HG02870 (cell line): Measurements from ENCODE around the gene TH.

Source experiments
- ATAC-seq: cut with Tn5 transposase; IDR thresholded peaks from one replicate; pipeline ENCODE4 v1.9.1; 2021; ENCODE audit warnings: mild to moderate bottlenecking, moderate library complexity; ENCODE audit not compliant: unreplicated experiment

Gene TH

DNA sequence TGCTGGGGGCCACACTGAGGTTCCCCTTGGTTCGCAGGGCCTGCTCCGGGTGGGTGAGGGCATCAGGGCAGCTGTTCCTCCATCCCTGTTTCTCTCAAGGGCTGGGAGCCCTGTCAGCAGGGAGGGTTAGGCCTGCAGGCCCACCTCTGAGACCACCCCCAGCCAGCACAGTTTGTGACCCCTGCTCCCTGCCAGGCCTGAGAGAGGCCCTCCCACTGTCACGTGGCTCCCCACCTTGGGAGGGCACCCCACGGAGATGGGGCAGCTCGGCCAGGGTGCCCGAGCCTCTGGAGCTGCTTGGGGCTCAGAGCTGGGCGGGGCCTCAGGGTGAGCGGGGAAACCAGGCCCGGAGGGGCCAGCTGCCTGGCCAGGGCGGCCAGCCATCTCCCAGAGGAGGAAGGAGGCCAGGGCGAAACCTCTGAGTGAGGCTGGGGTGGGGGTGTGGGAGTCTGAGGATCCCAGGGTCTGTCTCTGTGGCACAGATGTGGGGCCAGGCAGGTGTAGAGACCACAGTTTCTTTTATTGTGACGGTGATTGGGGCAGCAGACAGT lies 8.1 kb downstream of the TH start:
- no peak for ATAC-seq

DNA sequence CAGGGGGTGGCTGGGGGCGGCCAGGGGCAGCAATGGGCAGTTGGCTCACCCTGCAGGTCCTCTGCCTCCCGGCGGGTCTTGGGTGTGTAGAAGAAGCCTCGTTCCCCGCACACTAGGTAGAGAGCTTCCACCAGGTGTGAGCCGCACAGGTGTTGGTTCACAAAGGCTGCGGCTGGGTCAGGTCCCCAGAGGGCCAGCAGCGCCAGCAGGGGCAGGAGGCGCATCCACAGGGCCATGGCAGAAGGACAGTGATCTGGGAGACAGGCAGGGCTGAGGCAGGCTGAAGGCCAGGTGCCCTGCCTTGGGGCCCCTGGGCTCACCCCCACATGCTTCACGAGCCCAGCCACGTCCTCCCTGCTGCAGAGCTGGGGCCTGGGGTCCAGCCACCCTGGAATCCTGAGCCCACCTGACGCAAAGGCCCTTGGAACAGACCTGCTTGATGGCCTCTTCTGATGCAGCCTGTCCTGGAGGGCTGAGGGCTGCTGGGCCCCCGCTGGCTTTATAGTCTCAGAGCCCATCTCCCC lies 10.8 kb downstream of the TH start, which contains the start of gene INS:
Gene INS (minus strand): TSS at position 474 of the 524 bp plus-strand sequence. CDS start 238 bp downstream, at position 236.
- no peak for ATAC-seq

DNA sequence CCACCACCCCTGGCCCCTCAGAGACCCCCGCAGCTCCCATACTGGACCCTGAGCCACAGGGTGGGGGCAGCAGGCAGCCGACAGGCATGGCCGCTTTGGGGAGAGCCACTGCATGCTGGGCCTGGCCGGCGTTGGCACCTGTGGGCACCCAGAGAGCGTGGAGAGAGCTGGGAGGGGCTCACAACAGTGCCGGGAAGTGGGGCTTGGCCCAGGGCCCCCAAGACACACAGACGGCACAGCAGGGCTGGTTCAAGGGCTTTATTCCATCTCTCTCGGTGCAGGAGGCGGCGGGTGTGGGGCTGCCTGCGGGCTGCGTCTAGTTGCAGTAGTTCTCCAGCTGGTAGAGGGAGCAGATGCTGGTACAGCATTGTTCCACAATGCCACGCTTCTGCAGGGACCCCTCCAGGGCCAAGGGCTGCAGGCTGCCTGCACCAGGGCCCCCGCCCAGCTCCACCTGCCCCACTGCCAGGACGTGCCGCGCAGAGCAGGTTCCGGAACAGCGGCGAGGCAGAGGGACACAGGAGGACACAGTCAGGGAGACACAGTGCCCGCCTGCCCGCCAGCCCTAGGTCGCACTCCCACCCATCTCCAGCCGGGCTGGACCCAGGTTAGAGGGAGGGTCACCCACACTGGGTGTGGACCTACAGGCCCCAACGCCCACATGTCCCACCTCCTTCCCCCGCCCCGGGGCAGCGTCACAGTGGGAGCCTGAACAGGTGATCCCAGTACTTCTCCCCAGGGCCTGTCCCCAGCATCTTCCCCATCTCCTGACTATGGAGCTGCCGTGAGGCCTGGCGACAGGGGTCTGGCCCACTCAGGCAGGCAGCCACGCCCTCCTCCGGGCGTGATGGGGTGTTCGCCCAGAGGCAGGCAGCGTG lies 11.8 kb downstream of the TH start:
- ATAC-seq, result no peak

DNA sequence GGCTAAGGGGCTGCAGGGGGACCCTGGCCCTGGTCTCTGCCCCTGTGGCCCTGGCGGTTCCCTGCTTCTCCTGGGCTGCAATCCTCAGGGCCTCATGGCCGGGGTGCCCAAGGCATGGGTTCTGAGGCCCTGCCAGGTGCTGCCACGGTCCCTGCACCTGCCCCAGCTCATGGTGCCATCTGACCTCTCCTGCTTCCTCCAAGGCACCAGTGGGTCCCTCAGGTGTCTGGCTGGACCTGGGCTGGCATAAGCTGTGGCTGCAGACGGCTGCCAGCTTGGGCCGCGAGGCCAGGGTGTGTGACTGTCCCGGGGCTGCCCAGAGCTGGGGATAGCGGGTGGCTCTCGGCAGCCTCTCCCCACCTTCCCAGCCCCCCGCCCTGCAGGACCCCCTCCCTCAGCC lies 12.6 kb downstream of the TH start:
- ATAC-seq, result no peak

DNA sequence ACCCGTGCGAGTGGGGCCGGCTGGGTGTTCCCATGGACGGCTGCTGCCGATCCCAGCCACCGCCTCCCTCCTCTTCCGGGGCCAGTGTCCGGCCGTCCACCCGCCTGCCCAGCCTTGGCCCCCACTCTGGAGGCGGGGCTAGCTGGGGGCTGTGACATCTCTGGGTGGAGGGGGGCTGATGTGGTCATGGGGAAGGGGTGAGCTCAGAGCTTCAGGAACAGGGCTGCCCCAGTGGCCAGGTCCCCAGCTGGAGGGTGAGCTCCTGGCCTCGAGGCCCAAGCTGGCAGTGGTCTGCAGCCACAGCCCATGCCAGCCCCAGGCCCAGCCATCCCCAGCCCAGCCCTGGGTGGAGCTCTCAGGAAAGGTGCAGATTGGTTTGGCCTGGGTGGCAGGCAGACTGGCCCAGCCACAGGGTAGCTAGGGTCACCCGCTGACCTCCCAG lies 13.3 kb downstream of the TH start:
- no peak for ATAC-seq

DNA sequence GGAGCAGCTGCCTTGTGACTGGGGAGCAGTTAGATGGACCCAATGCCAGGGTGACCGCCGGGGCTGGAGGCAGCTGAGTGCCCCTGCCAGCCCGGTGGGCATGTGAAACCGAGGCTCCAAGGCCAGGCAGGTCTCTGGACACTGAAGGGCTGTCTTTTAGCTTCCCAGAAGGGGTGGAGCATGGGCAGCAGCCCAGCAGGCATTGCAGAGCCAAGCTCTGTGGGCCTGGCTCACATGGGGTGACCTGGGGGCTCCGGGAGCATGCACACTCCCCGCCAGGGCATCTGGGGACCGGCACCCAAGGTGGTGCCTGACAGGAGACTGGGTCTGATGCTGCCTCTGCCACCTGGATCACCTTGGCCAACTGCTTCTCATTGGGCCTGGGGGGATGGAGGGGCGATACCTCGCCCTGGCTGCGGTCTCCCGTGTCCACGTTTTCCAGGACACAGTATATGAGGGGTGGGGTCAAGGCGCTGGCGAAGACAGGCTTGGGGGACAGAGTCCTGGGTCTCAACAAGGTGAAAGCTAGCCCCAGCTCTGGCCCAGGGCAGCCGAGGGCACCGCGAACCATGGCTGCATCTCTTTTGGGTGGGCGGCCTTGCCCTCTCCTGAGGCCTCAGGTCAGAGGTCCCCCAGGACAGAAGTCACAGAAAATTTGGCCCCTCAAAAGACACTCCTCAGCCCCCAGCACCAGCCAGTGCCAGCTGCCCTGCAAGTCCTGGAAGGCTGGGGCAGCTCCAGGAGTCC lies 14.1 kb downstream of the TH start:
- ATAC-seq, result no peak

DNA sequence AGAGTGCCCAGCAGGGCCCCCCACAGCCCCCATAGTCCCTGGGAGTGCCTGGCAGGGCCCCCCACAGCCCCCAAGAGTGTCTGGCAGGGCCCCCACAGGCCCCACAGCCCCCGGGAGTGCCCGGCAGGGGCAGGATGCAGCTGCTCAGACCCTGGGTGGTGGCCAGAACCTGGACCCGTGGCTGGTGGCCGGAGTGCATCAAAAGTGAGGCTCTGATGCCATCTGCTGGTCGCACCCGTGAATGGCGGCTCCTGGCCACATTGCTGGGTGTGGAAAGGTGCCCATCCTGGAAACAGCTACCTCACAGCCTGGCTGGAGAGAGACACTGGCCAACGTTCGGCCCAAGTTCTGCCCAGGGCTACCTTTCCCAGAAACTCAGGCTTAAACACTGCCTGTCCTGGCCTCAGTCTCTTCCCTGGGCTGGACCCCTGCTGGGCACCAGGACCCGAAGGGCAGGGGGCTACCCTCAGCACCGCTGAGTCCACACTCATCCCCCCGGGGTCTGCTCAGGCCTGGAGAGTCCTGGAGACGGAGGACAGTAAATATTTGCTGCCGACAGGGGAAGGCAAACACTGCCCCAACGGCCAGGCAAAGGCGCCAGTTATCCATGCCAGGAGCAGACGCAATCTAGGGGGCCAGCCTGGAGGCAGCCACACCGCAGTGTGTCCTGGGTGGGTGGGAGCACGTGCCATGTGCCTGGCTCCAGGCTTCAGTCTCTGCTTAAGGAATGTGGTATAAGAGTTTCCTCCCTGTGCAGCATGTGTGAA lies 15.0 kb downstream of the TH start:
- no peak for ATAC-seq

DNA sequence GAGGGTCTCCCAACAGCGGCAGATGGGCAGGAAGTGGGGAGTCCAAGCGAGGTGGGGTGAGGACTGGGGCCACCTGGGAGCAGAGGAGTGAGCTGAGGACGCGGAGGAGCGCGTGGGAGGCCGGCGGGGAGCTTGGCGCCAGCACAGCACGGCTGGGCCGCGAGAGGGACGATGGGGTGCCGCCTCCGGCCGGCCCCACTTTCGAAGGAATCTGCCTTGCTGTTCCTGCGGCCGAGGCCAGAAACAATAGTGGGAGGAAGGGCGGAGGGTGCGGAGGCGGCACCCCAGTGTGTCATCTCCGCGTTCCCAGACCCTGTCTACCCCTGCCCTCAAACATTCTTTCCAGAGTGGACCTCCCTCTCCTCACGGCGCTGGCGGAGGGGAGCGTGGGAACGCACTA lies 16.1 kb downstream of the TH start:
- ATAC-seq, result no peak

DNA sequence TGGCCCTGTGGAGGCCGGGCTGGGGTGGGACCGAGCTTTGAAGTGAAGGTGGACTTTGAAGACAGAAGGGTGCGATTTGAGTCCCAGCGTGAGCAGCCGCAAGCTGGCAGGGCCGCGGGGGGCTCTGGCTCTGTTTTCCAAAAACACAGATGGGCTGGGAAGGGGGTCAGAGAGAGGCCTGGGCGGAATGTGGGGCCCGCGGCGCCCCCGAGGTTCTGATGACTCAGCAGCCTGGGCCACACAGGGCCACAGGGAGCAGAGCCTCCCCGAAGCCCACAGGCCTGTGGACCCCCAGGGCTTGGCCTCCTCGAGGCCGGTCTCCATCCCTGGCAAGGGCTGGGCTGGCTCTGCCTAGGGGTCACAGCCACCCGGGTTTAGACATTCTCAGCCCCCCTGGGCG lies 16.7 kb downstream of the TH start:
- no peak for ATAC-seq

DNA sequence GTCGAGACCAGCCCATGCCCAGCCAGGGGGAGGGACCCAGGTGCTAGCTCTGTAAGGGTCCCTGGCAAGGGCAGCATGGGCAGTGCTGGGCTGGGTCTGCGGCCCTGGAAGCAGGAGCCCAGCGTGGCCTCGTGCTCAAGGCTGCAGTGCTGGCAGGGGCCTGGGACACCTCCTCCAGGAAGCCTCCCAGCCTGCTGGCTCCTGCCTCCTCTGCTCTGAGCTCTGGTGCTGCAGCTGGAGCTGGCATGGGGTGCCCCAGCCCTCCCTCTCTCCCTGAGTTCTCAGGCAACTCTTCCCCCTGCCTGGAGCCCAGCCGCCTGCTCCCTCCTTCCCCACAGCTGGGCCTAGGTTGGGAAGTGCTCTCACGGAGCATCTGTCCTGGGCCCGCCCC lies 17.4 kb downstream of the TH start:
- no peak for ATAC-seq

DNA sequence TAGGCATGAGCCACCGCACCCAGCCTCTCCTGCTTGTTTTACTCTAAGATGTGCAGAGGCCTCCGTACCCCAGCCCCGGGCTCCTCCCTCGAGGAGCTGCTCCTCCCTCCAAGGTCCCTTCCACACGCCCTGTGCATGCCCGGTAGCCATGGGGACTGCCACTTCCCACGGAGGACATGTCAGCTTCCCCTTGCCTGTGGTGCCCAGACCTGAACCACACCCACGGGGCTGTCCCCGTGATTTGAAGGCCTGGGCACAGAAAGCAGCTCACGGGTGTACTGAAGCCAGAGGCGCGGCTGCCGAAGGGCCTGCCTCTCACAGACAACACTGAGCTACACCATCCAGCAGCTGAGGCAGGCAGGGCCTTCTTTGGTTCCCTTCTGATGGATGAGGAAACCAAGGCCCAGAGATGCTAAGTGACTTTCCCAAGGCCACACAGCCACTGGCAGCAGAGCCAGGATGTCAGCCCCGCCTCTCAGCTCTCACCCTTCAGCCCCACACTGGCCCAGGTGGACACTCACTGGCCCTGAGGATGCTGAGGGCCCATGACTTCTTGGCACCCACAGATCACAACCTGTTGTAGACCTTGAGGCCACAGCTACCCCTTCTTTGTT lies 17.9 kb downstream of the TH start:
- no peak for ATAC-seq

DNA sequence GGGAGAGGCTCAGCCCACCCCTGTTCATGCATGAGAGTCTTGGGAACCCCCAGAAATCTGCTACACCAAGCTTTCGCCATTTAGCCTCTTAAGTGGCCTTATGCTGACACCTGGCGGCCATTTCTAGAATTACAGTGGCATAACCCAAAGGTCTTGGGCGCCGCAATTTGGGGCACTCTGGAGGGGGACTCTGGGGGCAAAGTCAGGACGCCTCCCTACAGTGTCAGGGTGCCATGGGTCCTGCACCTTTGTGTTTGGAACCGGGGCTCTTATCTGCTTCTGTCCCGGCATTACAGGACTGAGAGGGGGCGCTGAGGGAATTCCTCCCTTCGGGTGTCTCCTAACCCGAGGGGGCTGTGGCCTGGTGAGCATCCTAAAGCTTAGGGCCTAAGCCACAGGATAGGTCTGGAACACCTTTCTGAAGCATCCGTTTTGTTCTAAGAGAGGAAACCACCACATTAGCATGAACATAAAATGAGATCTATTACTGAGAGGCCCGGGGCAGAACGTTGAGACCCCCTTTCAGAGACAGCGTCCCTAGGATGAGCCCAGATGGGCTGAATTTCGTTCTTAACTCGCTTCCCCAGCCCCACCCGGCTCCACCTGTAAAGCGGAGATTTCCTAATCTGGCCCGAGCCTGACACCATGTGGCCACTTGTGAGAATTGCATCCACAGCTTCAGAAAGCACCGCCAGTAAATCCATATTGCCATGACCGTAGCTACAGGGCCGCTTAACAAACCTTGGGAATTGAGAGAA lies 19.9 kb downstream of the TH start:
- ATAC-seq, result no peak

DNA sequence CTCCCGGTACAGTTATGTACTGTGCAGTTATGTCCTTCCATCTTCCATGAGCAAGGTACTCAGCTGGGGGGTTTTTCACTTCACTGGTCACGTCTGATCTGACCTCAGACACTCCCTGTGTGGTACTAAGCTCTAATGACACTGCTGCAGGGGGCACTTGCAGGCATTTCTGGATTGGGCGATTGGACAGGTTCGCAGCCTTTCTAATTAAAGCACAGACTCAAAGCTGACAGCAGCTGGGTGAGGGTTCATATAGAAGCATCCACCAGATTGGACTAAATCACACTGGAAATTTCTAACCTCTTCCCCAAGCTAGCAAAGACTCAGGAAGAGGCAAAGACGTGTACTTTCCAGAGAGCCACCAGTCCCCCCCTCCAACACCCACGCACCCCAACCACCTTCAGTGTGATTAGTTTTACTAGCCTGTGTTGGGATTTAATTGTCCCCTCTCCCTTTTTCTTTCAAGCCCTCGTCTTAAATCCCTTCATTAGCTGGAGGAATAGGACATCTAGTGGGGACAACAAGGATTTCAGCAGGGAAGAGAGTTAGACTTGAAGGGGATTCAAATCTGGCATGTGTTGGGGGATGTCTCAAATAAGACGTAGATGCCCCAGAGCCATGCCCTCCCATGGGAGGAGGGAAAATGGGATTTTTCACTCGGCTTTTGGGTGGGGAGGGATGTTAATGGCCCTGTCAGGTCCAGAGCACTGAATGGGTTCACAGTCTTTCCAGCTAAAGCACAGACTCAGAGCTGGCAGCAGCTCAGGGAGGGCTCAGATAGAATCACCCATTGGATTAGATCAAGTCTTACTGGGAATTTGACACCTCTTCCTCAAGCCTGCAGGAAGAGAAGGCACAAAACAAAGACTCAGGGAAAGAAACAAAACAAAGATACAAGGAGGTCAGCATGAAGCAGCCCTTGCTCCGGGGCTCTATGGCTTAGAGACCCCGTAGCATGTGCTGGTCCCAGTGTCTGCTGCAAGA lies 21.5 kb downstream of the TH start:
- ATAC-seq, result no peak

DNA sequence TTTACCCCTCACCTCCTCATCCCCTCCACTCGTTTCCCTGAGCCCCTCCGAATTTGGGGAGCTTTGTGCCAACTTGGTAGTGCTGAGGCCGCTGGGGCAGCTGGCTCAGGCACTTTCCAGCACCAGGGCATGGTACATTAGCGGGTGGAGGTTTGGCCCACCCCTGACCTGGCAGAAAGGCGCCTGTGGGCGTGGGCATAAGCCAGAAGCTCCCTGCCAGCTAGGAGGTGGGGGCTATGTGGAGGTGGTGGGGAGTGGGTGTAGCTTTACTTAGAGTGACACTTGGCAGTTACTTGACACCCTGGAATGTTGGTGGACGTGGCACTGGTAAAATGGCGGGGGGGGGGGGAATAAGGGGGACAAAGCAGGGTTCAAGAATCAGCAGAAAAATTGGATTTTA lies 22.2 kb downstream of the TH start:
- ATAC-seq, result no peak

DNA sequence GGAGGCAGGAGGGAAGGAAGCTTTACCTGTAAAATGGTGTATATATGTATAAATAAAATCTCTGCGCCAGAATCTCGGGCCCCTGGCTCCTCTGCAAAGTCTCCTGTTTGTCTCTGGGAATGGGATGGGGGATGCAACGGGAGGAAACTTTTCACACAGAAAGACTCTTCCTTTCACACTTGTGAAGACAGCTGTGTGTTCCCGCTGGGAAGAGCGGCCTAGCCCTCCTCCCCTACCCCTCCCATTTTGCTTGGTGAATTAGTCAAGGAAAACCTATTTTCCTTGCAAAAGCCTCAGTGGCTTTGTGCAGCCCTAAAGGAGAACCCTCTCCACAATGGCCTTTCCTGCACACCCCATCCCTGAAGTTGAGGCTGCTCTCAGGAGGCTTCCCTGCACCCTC lies 23.0 kb downstream of the TH start:
- no peak for ATAC-seq

DNA sequence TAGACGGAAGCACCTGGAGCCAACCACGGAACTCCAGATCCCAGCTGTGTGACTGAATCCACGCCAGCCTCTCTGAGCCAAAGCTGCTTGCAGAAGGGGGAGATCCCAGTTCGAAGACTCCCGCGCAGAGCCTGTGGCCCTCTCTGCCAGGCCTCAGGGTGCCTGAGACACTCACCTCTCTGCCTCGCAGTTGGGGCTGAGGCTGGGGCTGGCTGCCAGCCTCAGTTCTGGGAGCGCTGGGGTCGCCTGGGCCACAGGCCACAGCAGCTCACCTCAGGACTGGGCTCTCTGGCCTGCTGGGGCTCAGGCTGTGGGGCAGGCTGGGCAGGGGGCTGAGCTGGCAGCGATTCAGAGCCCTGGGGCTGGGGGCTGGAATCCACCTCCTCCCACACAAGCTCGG lies 24.2 kb downstream of the TH start:
- ATAC-seq, result no peak

DNA sequence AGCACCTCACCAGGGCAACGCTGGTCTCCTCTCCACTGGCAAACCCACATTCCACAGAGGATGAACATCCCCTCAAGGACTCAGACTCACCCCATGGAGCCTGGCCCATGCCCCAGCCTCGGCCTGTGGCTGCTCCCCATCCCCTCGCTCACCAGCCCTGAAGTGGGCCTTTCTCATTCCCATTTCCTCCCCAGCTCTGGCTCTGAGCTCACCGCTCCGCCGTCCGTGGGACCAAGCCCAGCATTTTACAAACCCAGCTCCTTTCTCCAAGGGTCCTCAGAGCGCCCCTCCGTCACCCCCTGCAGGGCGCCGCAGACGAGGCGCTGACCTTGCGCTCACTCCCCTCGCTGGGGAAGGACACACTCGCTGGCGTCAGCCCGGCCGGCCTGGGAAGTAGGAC lies 25.6 kb downstream of the TH start:
- no peak for ATAC-seq

DNA sequence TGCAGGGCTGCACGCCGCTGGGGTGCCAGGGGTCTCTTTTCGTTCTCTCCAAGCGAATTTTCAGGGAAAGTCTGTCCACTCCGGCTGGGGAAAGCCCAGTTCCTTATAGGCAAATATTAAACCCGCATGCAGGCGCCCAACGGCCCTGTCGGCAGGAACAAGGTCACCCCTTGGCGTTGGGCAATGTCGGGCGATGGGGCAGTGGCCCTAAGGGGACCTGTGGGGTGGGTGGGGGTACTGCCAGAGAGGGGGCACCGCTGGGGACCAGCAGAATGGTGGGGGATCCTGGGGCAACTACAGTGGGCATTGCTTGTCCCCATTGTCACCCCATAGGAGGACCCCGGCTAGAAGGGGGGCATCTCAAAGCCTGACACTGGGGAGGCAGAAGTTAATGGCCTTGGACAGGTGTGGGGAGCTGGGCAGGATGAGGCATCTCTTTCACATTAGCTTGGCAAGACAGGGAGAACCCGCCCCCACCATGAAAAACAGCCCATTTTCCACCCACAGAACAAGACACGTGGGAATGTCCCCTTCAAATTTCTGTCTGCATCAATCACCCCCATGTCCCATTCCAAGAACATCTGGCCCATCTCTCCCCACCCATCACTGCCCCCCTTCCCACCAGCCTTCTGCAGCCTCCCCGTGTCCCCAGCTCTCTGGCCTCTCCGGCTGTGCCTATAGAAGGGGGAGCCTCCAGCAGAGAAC lies 26.9 kb downstream of the TH start:
- no peak for ATAC-seq
